M059J (cell line): ENCODE data around the gene ANKRD55. TPM values are rescaled to one million over a fixed set of nuclear protein-coding genes. Genes with fewer than 3 reads are reported as not detected.
"Not testable (repeated sequence)": the region's sequence is repeated elsewhere in the genome, so short reads cannot be mapped to it uniquely, and the experiment has no call there.

Experiments used
- DNase-seq: peaks from one replicate; pipeline ENCODE4 v3.0.0-alpha.2; 2012; ENCODE audit warnings: low read depth
- total RNA-seq: library from RNA; depleted of rRNA; stranded (reverse); fragments of >200 nt; shearing (Covaris generic); gene quantifications from 2 replicates; pipeline ENCODE4 v1.2.3, GENCODE V29; 2014

Gene ANKRD55
- total RNA-seq, 1 experiment from 2014 or later = 0.17 TPM

- no peak for DNase-seq
Observed at GRCh38 chr5:56208681-56209080, 24.4 kb downstream of the ANKRD55 start.

GRCh38 chr5:56207537-56207936 is 25.6 kb downstream of the ANKRD55 start:
- DNase-seq = peak; percentile 12

- peak; percentile 44 for DNase-seq
Observed at GRCh38 chr5:56206126-56206910, 26.8 kb downstream of the ANKRD55 start.

- not testable (repeated sequence) for DNase-seq
Observed at GRCh38 chr5:56203936-56204335, 29.2 kb downstream of the ANKRD55 start.

- DNase-seq = no peak
Observed at GRCh38 chr5:56202483-56202882, 30.6 kb downstream of the ANKRD55 start.

- not testable (repeated sequence) for DNase-seq
Observed at GRCh38 chr5:56201762-56202261, 31.3 kb downstream of the ANKRD55 start.

GRCh38 chr5:56200971-56201666 is 32.0 kb downstream of the ANKRD55 start:
- DNase-seq = peak; percentile 81

GRCh38 chr5:56195016-56195415 is 38.1 kb downstream of the ANKRD55 start:
- no peak for DNase-seq

- DNase-seq = no peak
Observed at GRCh38 chr5:56192246-56192645, 40.9 kb downstream of the ANKRD55 start.

GRCh38 chr5:56191656-56192055 is 41.5 kb downstream of the ANKRD55 start:
- DNase-seq = no peak

GRCh38 chr5:56190497-56190896 is 42.6 kb downstream of the ANKRD55 start:
- DNase-seq = peak; percentile 92

GRCh38 chr5:56185768-56186311 is 47.3 kb downstream of the ANKRD55 start:
- DNase-seq = peak; percentile 55

- DNase-seq = peak; percentile 97
Observed at GRCh38 chr5:56183506-56183905, 49.6 kb downstream of the ANKRD55 start.

GRCh38 chr5:56179442-56179841 is 53.7 kb downstream of the ANKRD55 start:
- no peak for DNase-seq

- no peak for DNase-seq
Observed at GRCh38 chr5:56178823-56179222, 54.3 kb downstream of the ANKRD55 start.

GRCh38 chr5:56176871-56177533 is 56.1 kb downstream of the ANKRD55 start:
- DNase-seq = no peak

GRCh38 chr5:56176155-56176798 is 56.9 kb downstream of the ANKRD55 start:
- no peak for DNase-seq

- DNase-seq = peak; percentile 71
Observed at GRCh38 chr5:56175488-56175887, 57.6 kb downstream of the ANKRD55 start.

GRCh38 chr5:56175021-56175420 is 58.1 kb downstream of the ANKRD55 start:
- no peak for DNase-seq

GRCh38 chr5:56172241-56172640 is 60.9 kb downstream of the ANKRD55 start:
- DNase-seq = peak; percentile 34

- DNase-seq = peak; percentile 77
Observed at GRCh38 chr5:56170557-56170956, 62.6 kb downstream of the ANKRD55 start.

GRCh38 chr5:56169949-56170348 is 63.2 kb downstream of the ANKRD55 start:
- DNase-seq = no peak
